Measurements from ENCODE around the gene EPM2AIP1. TPM values are rescaled to one million over a fixed set of nuclear protein-coding genes. Genes with fewer than 3 reads are reported as not detected.

The EPM2AIP1 gene
- total and polyA plus RNA-seq, 2 of the 8 experiments (the other 6 are each of a cell fraction or from before 2014, with no cell fraction given), result 6.6 to 9.0 TPM

- TF ChIP-seq EZH2 (IDR thresholded peaks at IDR 0.05; ENCODE audit: low read depth, low read length, severe bottlenecking), result no peak
These were observed 24.0 kb upstream of the EPM2AIP1 start (continued) for GRCh38 chr3:37016903-37017302.
